Effector memory CD4-positive, alpha-beta T cell (primary cell): ENCODE measurements around the gene NIPAL3.

Experiments
- DNase-seq, 3 donors: peaks; one replicate each; pipeline ENCODE4 v3.0.0-alpha.2; 2020
- H3K27ac ChIP-seq: 2 replicates; pipeline ENCODE4 v1.7.0; 2013; ENCODE audit warnings: mild to moderate bottlenecking, low read length, moderate library complexity; ENCODE audit not compliant: insufficient read depth, poor library complexity, severe bottlenecking
- H3K27me3 ChIP-seq: replicated peaks from 2 replicates; pipeline ENCODE4 v1.7.0; 2013; ENCODE audit warnings: mild to moderate bottlenecking, low read length; ENCODE audit not compliant: insufficient read depth, control insufficient read depth, poor library complexity, severe bottlenecking
- H3K36me3 ChIP-seq: 2 replicates; pipeline ENCODE4 v1.7.0; 2013; ENCODE audit warnings: mild to moderate bottlenecking, low read length, moderate library complexity; ENCODE audit not compliant: control insufficient read depth, insufficient read depth
- H3K4me1 ChIP-seq: 2 replicates; pipeline ENCODE4 v1.7.0; 2013; ENCODE audit warnings: low read length, mild to moderate bottlenecking; ENCODE audit not compliant: control insufficient read depth, insufficient read depth, poor library complexity, severe bottlenecking
- H3K4me3 ChIP-seq: 2 replicates; pipeline ENCODE4 v1.7.0; 2013; ENCODE audit warnings: low read length, low read depth, mild to moderate bottlenecking; ENCODE audit not compliant: insufficient read depth, poor library complexity, severe bottlenecking
- H3K9me3 ChIP-seq: 2 replicates; pipeline ENCODE4 v1.7.0; 2013; ENCODE audit warnings: mild to moderate bottlenecking, low read length, moderate library complexity; ENCODE audit not compliant: control insufficient read depth
- total RNA-seq, 3 donors: gene quantifications; one replicate each; lab custom pipeline; 2026; lab: John Stamatoyannopoulos, UW

NIPAL3 gene
- total RNA-seq: 48.3 to 73.8 (median 59.8) reads per million in 3 donors

GRCh38 chr1:24415334-24415909 is at the start of gene NIPAL3:
Gene NIPAL3 (plus strand): TSS chr1:24415802. CDS start chr1:24419548, 3,746 bp downstream.
- Histone ChIP-seq H3K27ac (peak within 1 kb of the TSS; percentile 64), H3K4me1 (peaks cover 29% of the 10 kb centered on the region), H3K27me3 (no peaks in the 10 kb centered on the region), H3K9me3 (no peaks in the 10 kb centered on the region), H3K4me3 (peak within 1 kb of the TSS; percentile 88), H3K36me3 (peaks cover 15% of the 10 kb centered on the region)
- peak; percentile 92 to 97 (median 97) for DNase-seq

DNA sequence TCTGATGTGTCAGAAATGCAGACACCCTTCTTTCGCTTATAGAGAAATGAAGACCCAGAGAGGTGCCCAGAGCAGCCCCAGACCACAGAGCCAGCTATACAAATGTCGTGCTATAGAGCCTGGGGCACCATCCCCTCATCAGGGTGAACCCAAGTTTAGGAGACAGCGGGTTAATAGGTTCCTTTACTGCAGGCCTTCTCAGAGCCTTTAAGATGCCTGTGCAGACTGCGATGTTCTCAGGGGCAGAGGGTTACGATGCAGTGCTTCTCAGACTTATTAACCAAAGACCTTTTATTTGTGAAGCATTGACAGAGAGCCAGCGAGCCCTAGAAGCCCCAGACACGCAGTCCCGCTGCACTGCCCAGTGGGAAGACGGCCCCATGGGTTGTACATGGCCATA is 48.9 kb upstream of the NIPAL3 start:
- no peaks in the 10 kb centered on the region for H3K27me3 ChIP-seq
- no peak overlapping the region for H3K4me3 ChIP-seq
- no peaks in the 10 kb centered on the region for H3K9me3 ChIP-seq
- no peaks in the 10 kb centered on the region for H3K36me3 ChIP-seq
- no peaks in the 10 kb centered on the region for H3K4me1 ChIP-seq
- DNase-seq: no peak
- H3K27ac ChIP-seq: no peak overlapping the region

DNA sequence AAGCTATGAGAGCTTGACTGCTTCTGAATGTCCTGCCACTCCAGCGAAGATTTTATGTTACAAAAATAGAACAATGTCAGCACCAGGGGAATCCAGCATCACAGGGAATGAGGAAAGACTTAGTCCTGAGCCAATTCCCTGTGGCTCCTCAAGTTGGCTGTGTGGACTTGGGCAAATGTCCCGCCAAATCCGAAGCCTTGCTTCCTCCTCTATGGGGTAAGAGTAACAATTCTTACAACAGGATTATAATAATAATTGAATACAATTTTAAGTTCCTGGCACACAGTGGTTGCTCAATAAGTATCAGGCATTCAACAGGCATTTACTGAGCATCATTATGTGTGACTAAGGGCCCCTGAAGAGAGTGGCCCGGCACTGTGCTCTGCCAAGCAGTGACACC is 46.4 kb upstream of the NIPAL3 start:
- Histone ChIP-seq H3K9me3 (no peaks in the 10 kb centered on the region), H3K27me3 (no peaks in the 10 kb centered on the region), H3K27ac (no peak overlapping the region), H3K4me1 (no peaks in the 10 kb centered on the region), H3K4me3 (no peak overlapping the region), H3K36me3 (no peaks in the 10 kb centered on the region)
- DNase-seq: no peak

GRCh38 chr1:24369801-24370200 is 45.8 kb upstream of the NIPAL3 start:
- H3K4me3 ChIP-seq: no peak overlapping the region
- no peak for DNase-seq
- H3K4me1 ChIP-seq: no peaks in the 10 kb centered on the region
- no peaks in the 10 kb centered on the region for H3K36me3 ChIP-seq
- no peaks in the 10 kb centered on the region for H3K9me3 ChIP-seq
- no peak overlapping the region for H3K27ac ChIP-seq
- H3K27me3 ChIP-seq: no peaks in the 10 kb centered on the region

DNA sequence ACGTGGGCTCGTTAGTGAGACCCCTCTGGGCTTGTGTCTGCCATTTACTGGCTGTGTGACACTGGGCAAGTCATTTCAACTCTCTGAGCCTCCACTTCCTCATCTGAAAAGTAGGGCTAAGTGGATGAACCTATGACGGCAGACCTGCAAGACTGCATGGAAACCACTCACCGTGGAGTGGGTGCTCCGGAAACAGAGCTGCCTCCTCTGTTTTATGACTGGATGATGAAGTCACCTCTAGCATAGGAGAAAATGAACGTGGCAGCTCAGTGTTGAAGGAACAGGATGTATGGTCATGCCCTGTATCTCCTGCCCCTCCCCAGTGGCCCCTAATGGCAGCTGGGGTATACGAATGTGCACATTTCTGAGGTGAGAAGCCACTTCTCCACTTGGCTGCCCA is 42.6 kb upstream of the NIPAL3 start:
- Histone ChIP-seq H3K27ac (no peak overlapping the region), H3K4me1 (no peaks in the 10 kb centered on the region), H3K9me3 (no peaks in the 10 kb centered on the region), H3K36me3 (no peaks in the 10 kb centered on the region), H3K27me3 (no peaks in the 10 kb centered on the region), H3K4me3 (no peak overlapping the region)
- no peak for DNase-seq

DNA sequence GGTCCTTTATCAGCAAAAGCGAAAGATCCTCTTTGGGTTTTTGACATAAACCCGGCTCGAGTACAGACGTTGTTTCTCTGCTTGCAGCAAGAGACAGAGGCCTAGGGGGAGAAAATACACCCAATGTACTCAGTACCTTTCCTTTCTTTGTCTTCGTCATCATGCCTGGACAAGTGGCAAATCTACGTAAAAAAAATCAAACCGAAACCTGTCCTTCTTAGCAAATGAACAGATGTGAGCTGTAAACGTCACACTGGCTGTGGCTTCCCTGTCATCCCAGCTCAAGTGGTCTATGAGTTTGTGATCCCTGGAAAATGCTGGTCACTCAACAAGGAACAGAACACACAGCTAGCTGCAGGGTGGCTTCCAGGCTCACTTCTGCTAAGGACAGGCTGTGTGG is 41.9 kb upstream of the NIPAL3 start:
- no peak for DNase-seq
- no peaks in the 10 kb centered on the region for H3K36me3 ChIP-seq
- H3K9me3 ChIP-seq: no peaks in the 10 kb centered on the region
- no peaks in the 10 kb centered on the region for H3K27me3 ChIP-seq
- no peaks in the 10 kb centered on the region for H3K4me1 ChIP-seq
- no peak overlapping the region for H3K27ac ChIP-seq
- no peak overlapping the region for H3K4me3 ChIP-seq

GRCh38 chr1:24374891-24375786 is 40.5 kb upstream of the NIPAL3 start:
- no peaks in the 10 kb centered on the region for H3K36me3 ChIP-seq
- no peak for DNase-seq
- no peaks in the 10 kb centered on the region for H3K27me3 ChIP-seq
- H3K4me3 ChIP-seq: no peak overlapping the region
- no peak overlapping the region for H3K27ac ChIP-seq
- no peaks in the 10 kb centered on the region for H3K4me1 ChIP-seq
- no peaks in the 10 kb centered on the region for H3K9me3 ChIP-seq

- Histone ChIP-seq H3K9me3 (no peaks in the 10 kb centered on the region), H3K27ac (no peak overlapping the region), H3K36me3 (no peaks in the 10 kb centered on the region), H3K4me1 (peaks cover 3% of the 10 kb centered on the region), H3K27me3 (no peaks in the 10 kb centered on the region), H3K4me3 (no peak overlapping the region)
- DNase-seq: no peak
Observed at GRCh38 chr1:24379733-24380315, 35.8 kb upstream of the NIPAL3 start.

DNA sequence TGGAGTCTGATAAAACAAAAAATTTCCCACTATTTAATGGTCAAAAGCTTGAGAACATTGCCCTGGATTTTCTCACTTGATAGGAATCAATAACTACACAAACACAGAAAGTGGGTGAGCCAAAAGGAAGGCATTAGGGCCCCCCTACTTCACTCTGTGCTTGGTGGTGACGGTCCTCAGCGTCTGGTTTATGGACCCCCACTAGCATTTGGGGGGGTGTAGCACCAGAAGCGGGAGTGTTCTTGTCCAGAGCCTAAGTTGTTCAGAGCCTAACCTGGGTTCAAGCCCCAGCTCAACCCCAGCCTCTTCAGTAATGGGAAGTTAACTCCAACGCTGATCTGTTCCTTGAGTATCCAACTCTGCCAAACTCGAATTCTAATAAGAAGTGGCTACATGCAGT is 35.1 kb upstream of the NIPAL3 start:
- Histone ChIP-seq H3K27me3 (no peaks in the 10 kb centered on the region), H3K4me1 (peaks cover 8% of the 10 kb centered on the region), H3K4me3 (no peak overlapping the region), H3K36me3 (no peaks in the 10 kb centered on the region), H3K27ac (no peak overlapping the region), H3K9me3 (no peaks in the 10 kb centered on the region)
- no peak for DNase-seq

GRCh38 chr1:24381256-24381655 is 34.3 kb upstream of the NIPAL3 start:
- Histone ChIP-seq H3K27ac (no peak overlapping the region), H3K4me3 (no peak overlapping the region), H3K36me3 (no peaks in the 10 kb centered on the region), H3K4me1 (peaks cover 8% of the 10 kb centered on the region), H3K27me3 (no peaks in the 10 kb centered on the region), H3K9me3 (no peaks in the 10 kb centered on the region)
- DNase-seq: no peak
